ENCODE results near the gene PPA1.
"Not testable (repeated sequence)": the region's sequence is repeated elsewhere in the genome, so short reads cannot be mapped to it uniquely, and the experiment has no call there.

Gene PPA1

GRCh38 chr10:70223728-70224127, 9.5 kb downstream of the PPA1 start:
- TF ChIP-seq, protein P1, sequence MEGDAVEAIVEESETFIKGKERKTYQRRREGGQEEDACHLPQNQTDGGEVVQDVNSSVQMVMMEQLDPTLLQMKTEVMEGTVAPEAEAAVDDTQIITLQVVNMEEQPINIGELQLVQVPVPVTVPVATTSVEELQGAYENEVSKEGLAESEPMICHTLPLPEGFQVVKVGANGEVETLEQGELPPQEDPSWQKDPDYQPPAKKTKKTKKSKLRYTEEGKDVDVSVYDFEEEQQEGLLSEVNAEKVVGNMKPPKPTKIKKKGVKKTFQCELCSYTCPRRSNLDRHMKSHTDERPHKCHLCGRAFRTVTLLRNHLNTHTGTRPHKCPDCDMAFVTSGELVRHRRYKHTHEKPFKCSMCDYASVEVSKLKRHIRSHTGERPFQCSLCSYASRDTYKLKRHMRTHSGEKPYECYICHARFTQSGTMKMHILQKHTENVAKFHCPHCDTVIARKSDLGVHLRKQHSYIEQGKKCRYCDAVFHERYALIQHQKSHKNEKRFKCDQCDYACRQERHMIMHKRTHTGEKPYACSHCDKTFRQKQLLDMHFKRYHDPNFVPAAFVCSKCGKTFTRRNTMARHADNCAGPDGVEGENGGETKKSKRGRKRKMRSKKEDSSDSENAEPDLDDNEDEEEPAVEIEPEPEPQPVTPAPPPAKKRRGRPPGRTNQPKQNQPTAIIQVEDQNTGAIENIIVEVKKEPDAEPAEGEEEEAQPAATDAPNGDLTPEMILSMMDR (IDR thresholded peaks at IDR 0.05): no peak
- no peak for DNase-seq (ENCODE audit: low spot score)
- Histone ChIP-seq H3K27ac (no peak overlapping the region), H3K4me3 (no peak overlapping the region)

DNA sequence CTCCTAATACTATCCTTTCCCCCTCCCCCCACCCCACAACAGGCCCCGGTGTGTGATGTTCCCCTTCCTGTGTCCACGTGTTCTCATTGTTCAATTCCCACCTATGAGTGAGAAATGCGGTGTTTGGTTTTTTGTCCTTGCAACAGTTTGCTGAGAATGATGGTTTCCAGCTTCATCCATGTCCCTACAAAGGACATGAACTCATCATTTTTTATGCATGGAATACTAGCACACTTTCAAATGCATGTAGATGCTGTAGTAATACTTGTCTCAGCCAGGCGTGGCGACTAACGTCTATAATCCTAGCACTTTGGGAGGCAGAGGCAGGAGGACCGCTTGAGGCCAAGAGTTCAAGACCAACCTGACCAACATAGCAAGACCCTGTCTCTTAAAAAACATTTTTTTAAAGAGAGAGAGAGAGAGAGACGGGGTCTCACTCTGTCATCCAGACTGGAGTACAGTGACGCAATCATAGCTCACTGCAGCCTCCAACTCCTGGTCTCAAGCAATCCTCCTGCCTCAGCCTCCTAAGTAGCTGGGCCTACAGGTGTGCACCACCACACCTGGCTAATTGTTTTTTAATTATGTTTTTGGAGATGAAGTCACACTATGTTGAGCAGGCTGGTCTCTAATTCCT, 10.3 kb downstream of the PPA1 start:
- DNase-seq (ENCODE audit: low spot score); H3K4me3 ChIP-seq; H3K27ac ChIP-seq: not testable (repeated sequence)

DNA sequence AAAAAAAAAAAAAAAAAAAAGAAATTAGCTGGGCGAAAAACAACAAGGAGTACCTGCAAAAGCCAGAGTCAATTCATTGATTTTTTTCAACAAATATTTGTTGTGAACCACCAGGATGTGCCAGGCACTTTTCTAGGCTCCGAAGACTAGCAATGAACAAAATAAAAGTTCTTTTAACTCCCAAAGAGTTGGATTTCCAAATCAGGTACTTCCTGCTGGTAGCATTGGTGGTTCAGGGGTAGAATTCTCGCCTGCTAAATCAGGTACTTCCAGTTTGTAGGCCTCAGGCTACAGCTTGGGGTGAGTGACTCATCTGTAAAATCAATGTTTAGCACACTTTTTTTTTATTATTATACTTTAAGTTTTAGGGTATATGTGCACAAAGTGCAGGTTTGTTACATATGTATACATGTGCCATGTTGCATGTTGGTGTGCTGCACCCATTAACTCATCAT, 10.9 kb downstream of the PPA1 start:
- TF ChIP-seq, protein P1 (IDR thresholded peaks at IDR 0.05): no peak
- Histone ChIP-seq H3K27ac (no peak overlapping the region), H3K4me3 (no peak overlapping the region)
- DNase-seq (ENCODE audit: low spot score): no peak

DNA sequence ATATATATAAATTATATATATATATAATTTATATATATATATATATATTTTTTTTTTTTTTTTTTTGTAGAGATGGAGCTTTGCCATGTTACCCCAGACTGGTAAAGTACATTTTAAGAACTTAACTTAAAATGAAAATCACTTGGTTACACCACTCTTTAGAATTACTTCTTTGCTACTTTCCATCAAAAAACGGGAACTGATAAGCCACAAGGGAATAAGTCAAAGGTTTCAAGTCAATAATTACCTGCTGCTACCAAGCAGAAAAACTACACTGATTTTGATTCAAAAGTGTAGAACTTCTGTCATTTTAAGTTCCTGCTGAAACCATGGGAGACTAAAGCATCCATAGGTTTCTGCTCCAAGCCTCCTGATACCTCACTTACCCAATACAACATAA, 12.2 kb downstream of the PPA1 start:
- TF ChIP-seq, protein P1 (IDR thresholded peaks at IDR 0.05): no peak
- Histone ChIP-seq H3K27ac (no peak overlapping the region), H3K4me3 (no peak overlapping the region)
- no peak for DNase-seq (ENCODE audit: low spot score)

- no peak for DNase-seq (ENCODE audit: low spot score)
- TF ChIP-seq, protein P1 (IDR thresholded peaks at IDR 0.05): no peak
These were observed 20.4 kb downstream of the PPA1 start for GRCh38 chr10:70212879-70213278.

GRCh38 chr10:70212277-70212676, 21.0 kb downstream of the PPA1 start:
- Histone ChIP-seq H3K4me3 (no peak overlapping the region), H3K27ac (no peak overlapping the region)
- DNase-seq (ENCODE audit: low spot score): no peak
- TF ChIP-seq, protein P1 (IDR thresholded peaks at IDR 0.05): no peak

More at GRCh38 chr10:70212879-70213278, 20.4 kb downstream of the PPA1 start:
- Histone ChIP-seq H3K27ac (no peak overlapping the region), H3K4me3 (no peak overlapping the region)

DNA sequence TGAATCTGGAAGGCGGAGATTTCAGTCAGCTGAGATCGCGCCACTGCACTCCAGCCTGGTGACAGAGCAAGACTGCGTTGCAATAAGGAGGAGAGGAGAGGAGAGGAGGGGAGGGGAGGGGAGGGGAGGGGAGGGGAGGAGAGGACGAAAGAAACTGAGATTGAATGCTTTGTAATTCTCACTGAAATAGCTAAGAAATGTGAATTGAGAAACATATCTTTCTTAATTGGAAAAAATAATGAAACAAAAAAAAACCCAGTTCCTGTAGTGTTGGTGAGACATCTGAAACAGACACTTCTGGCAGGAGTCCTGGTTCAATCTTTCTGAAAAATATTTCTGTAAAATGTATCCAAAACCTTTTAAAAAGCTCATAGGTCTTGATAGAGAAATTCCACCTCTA, 26.5 kb downstream of the PPA1 start:
- no peak for DNase-seq (ENCODE audit: low spot score)
- TF ChIP-seq, protein P1 (IDR thresholded peaks at IDR 0.05): no peak
- Histone ChIP-seq H3K27ac (no peak overlapping the region), H3K4me3 (no peak overlapping the region)

All from coronary artery (tissue), 2 donors.